SK-N-SH treated with all-trans-retinoic acid at 6 μM for 48 hours (cell line): ENCODE measurements around the gene SH2D6.

ENCODE experiments used
- ATAC-seq: fragments of 200-7000 bp; cut with Tn5 transposase; 3 replicates; pipeline ENCODE4 v1.9.1; 2020; ENCODE audit warnings: mild to moderate bottlenecking, moderate library complexity
- ARNTL ChIP-seq: fragments of 450-650 bp; formaldehyde crosslinking; IDR thresholded peaks from 2 replicates; pipeline ENCODE4 v1.5.0; 2020; ENCODE audit warnings: low read depth, mild to moderate bottlenecking, moderate library complexity, borderline replicate concordance
- BACH2 ChIP-seq: fragments of 250-450 bp; sonication (Bioruptor Pico); IDR thresholded peaks from 2 replicates; pipeline ENCODE4 v1.9.0; 2021; ENCODE audit warnings: mild to moderate bottlenecking, borderline replicate concordance
- CSDC2 ChIP-seq: fragments of 250-450 bp; sonication (Bioruptor Pico); IDR thresholded peaks from 2 replicates; pipeline ENCODE4 v1.5.0; 2020; ENCODE audit warnings: mild to moderate bottlenecking, moderate library complexity
- CSRNP3 ChIP-seq: fragments of 250-450 bp; sonication (Bioruptor Pico); IDR thresholded peaks from 2 replicates; pipeline ENCODE4 v1.5.1; 2021; ENCODE audit warnings: mild to moderate bottlenecking, moderate library complexity
- ISL1 ChIP-seq: fragments of 250-450 bp; sonication (Bioruptor Pico); IDR thresholded peaks from 2 replicates; pipeline ENCODE4 v2.1.2; 2022; ENCODE audit warnings: mild to moderate bottlenecking, moderate library complexity
- OSR1 ChIP-seq: fragments of 250-450 bp; sonication (Bioruptor Pico); IDR thresholded peaks from 2 replicates; pipeline ENCODE4 v1.8.0; 2022; ENCODE audit warnings: moderate library complexity, mild to moderate bottlenecking, inconsistent platforms
- PPARA ChIP-seq: fragments of 250-450 bp; sonication (Bioruptor Pico); IDR thresholded peaks from 2 replicates; pipeline ENCODE4 v1.5.0; 2020; ENCODE audit warnings: mild to moderate bottlenecking, borderline replicate concordance
- RARB ChIP-seq: fragments of 250-450 bp; sonication (Bioruptor Pico); IDR thresholded peaks from 2 replicates; pipeline ENCODE4 v1.8.0; 2021; ENCODE audit warnings: mild to moderate bottlenecking, moderate library complexity
- SNAI2 ChIP-seq: fragments of 250-450 bp; sonication (Bioruptor Pico); IDR thresholded peaks from 2 replicates; pipeline ENCODE4 v1.5.0; 2020; ENCODE audit warnings: mild to moderate bottlenecking, moderate library complexity
- TCF4 ChIP-seq: fragments of 250-450 bp; sonication (Bioruptor Pico); IDR thresholded peaks from 2 replicates; pipeline ENCODE4 v1.8.0; 2021; ENCODE audit warnings: mild to moderate bottlenecking, moderate library complexity, borderline replicate concordance
- TOX ChIP-seq: fragments of 250-450 bp; sonication (Bioruptor Pico); IDR thresholded peaks from 2 replicates; pipeline ENCODE4 v1.8.0; 2021; ENCODE audit warnings: mild to moderate bottlenecking, moderate library complexity, borderline replicate concordance
- ZFP3 ChIP-seq: fragments of 250-450 bp; sonication (Bioruptor Pico); IDR thresholded peaks from 2 replicates; pipeline ENCODE4 v1.5.0; 2020; ENCODE audit warnings: mild to moderate bottlenecking, moderate library complexity
- ZFP30 ChIP-seq: fragments of 450-650 bp; formaldehyde crosslinking; IDR thresholded peaks from 2 replicates; pipeline ENCODE4 v1.5.0; 2022; ENCODE audit warnings: mild to moderate bottlenecking, moderate library complexity
- ZNF565 ChIP-seq: fragments of 450-650 bp; formaldehyde crosslinking; conservative IDR thresholded peaks from 2 replicates; pipeline ENCODE4 v1.5.0; 2020; ENCODE audit warnings: low read depth, mild to moderate bottlenecking, moderate library complexity
- ZNF70 ChIP-seq: fragments of 450-650 bp; formaldehyde crosslinking; IDR thresholded peaks from 2 replicates; pipeline ENCODE4 v1.5.0; 2020; ENCODE audit warnings: mild to moderate bottlenecking, moderate library complexity
- ZNF8 ChIP-seq: fragments of 450-650 bp; formaldehyde crosslinking; IDR thresholded peaks from 2 replicates; pipeline ENCODE4 v1.5.0; 2020; ENCODE audit warnings: mild to moderate bottlenecking, moderate library complexity
- TF ChIP-seq, protein P1 (sequence below): fragments of 250-450 bp; sonication (Bioruptor Pico); IDR thresholded peaks from 2 replicates; pipeline ENCODE4 v1.8.0; 2020; ENCODE audit warnings: mild to moderate bottlenecking, moderate library complexity, borderline replicate concordance
- TF ChIP-seq, protein P2 (sequence below): fragments of 250-450 bp; sonication (Bioruptor Pico); IDR thresholded peaks from 2 replicates; pipeline ENCODE4 v1.5.0; 2020; ENCODE audit warnings: mild to moderate bottlenecking, moderate library complexity
- TF ChIP-seq, protein P3 (sequence below): fragments of 250-450 bp; sonication (Bioruptor Pico); IDR thresholded peaks from 2 replicates; pipeline ENCODE4 v1.5.1; 2020; ENCODE audit warnings: low read depth, mild to moderate bottlenecking, moderate library complexity
- TF ChIP-seq, protein P4 (sequence below): fragments of 250-450 bp; sonication (Bioruptor Pico); IDR thresholded peaks from 2 replicates; pipeline ENCODE4 v1.8.0; 2021; ENCODE audit warnings: low read depth, mild to moderate bottlenecking, moderate library complexity, borderline replicate concordance

SH2D6 gene

GRCh38 chr2:85470850-85471800, 52.6 kb downstream of the SH2D6 start (continued):
- TF ChIP-seq BACH2 (CRISPR knock-in tag) (no peak), ZNF8 (CRISPR knock-in tag) (no peak)

DNA sequence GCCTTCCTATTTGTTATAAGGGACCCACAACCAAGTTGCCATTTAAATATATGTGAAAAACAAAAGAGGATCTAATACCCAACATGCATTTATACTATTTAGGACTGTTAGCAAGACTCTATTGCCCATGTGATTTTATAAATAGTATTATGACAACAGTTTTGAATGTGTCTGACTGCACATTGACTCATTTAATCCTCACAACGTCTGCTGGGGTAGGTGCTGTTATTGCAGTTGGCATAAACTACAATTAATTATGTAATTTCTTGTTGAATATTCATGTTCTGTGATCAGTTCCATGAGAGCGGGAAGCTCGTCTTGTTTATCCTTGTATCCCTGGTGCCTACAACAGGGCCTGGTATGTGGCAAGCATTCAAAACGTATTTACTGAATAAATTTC, 53.7 kb downstream of the SH2D6 start:
- ATAC-seq, result no peak
- TF ChIP-seq CSRNP3 (CRISPR knock-in tag) (no peak), CSDC2 (CRISPR knock-in tag) (no peak), ISL1 (CRISPR knock-in tag) (no peak), ZNF565 (CRISPR knock-in tag) (no peak), BACH2 (CRISPR knock-in tag) (no peak), ZFP3 (no peak), ZNF8 (CRISPR knock-in tag) (no peak), OSR1 (CRISPR knock-in tag) (no peak), ARNTL (no peak), RARB (no peak), ZNF70 (CRISPR knock-in tag) (no peak), PPARA (CRISPR knock-in tag) (no peak), TCF4 (CRISPR knock-in tag) (no peak), TOX (CRISPR knock-in tag) (no peak), SNAI2 (CRISPR knock-in tag) (no peak)
- TF ChIP-seq, protein P1, sequence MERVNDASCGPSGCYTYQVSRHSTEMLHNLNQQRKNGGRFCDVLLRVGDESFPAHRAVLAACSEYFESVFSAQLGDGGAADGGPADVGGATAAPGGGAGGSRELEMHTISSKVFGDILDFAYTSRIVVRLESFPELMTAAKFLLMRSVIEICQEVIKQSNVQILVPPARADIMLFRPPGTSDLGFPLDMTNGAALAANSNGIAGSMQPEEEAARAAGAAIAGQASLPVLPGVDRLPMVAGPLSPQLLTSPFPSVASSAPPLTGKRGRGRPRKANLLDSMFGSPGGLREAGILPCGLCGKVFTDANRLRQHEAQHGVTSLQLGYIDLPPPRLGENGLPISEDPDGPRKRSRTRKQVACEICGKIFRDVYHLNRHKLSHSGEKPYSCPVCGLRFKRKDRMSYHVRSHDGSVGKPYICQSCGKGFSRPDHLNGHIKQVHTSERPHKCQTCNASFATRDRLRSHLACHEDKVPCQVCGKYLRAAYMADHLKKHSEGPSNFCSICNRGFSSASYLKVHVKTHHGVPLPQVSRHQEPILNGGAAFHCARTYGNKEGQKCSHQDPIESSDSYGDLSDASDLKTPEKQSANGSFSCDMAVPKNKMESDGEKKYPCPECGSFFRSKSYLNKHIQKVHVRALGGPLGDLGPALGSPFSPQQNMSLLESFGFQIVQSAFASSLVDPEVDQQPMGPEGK (CRISPR knock-in tag), result no peak
- TF ChIP-seq, protein P2, sequence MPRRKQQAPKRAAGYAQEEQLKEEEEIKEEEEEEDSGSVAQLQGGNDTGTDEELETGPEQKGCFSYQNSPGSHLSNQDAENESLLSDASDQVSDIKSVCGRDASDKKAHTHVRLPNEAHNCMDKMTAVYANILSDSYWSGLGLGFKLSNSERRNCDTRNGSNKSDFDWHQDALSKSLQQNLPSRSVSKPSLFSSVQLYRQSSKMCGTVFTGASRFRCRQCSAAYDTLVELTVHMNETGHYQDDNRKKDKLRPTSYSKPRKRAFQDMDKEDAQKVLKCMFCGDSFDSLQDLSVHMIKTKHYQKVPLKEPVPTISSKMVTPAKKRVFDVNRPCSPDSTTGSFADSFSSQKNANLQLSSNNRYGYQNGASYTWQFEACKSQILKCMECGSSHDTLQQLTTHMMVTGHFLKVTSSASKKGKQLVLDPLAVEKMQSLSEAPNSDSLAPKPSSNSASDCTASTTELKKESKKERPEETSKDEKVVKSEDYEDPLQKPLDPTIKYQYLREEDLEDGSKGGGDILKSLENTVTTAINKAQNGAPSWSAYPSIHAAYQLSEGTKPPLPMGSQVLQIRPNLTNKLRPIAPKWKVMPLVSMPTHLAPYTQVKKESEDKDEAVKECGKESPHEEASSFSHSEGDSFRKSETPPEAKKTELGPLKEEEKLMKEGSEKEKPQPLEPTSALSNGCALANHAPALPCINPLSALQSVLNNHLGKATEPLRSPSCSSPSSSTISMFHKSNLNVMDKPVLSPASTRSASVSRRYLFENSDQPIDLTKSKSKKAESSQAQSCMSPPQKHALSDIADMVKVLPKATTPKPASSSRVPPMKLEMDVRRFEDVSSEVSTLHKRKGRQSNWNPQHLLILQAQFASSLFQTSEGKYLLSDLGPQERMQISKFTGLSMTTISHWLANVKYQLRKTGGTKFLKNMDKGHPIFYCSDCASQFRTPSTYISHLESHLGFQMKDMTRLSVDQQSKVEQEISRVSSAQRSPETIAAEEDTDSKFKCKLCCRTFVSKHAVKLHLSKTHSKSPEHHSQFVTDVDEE (CRISPR knock-in tag), result no peak
- TF ChIP-seq, protein P3, sequence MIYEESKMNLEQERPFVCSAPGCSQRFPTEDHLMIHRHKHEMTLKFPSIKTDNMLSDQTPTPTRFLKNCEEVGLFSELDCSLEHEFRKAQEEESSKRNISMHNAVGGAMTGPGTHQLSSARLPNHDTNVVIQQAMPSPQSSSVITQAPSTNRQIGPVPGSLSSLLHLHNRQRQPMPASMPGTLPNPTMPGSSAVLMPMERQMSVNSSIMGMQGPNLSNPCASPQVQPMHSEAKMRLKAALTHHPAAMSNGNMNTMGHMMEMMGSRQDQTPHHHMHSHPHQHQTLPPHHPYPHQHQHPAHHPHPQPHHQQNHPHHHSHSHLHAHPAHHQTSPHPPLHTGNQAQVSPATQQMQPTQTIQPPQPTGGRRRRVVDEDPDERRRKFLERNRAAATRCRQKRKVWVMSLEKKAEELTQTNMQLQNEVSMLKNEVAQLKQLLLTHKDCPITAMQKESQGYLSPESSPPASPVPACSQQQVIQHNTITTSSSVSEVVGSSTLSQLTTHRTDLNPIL (CRISPR knock-in tag), result no peak

DNA sequence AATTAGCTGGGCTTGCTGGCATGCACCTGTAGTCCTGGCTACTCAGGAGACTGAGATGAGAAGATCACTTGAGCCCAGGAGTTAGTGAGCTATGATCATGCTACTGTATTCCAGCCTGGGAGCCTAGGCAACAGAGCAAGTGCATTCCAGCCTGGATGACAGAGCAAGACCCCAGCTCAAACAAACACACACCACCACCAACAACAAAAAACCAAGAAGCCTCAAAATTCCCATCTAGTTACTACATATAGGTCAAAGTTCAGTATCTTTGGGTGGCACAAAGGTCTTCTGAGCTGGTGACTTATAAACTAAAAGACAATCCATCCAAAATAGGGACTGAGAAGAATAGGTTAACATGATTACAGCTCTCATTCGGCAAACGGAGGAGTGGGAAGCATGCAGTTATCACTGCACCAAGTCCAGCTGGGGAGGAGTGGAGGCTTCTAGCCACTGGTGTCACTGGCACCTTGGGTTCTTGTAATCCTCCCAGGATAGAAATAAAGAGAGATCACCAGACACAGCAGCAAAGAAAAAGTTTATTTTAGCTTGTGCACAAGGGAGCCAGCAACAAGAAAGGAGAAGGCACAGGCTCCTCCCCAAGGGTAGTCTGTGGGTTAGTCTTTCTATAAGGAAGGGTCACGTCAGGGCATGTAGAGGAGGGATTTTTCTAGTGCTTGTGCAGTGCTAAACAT, 57.4 kb downstream of the SH2D6 start:
- TF ChIP-seq, protein P4, sequence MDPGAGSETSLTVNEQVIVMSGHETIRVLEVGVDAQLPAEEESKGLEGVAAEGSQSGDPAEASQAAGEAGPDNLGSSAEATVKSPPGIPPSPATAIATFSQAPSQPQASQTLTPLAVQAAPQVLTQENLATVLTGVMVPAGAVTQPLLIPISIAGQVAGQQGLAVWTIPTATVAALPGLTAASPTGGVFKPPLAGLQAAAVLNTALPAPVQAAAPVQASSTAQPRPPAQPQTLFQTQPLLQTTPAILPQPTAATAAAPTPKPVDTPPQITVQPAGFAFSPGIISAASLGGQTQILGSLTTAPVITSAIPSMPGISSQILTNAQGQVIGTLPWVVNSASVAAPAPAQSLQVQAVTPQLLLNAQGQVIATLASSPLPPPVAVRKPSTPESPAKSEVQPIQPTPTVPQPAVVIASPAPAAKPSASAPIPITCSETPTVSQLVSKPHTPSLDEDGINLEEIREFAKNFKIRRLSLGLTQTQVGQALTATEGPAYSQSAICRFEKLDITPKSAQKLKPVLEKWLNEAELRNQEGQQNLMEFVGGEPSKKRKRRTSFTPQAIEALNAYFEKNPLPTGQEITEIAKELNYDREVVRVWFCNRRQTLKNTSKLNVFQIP (CRISPR knock-in tag), result no peak
- TF ChIP-seq ZNF8 (CRISPR knock-in tag), result no peak
- TF ChIP-seq, protein P3 (CRISPR knock-in tag), result no peak
- TF ChIP-seq CSRNP3 (CRISPR knock-in tag), result no peak
- TF ChIP-seq ZFP30, result no peak
- ATAC-seq, result no peak
